WTC11 (cell line): ENCODE data around the gene NEMP1.

Experiments used
- AR ChIP-seq: fragments of 250-450 bp; sonication (Bioruptor Pico); IDR thresholded peaks from 2 replicates; pipeline ENCODE4 v1.9.0; 2021; ENCODE audit warnings: mild to moderate bottlenecking
- ATF2 ChIP-seq: sonication (generic); formaldehyde crosslinking; IDR thresholded peaks from 2 replicates; pipeline ENCODE4 v1.8.1; 2022; ENCODE audit warnings: low read depth, missing genetic modification reagents, borderline replicate concordance
- ATF3 ChIP-seq: sonication (generic); formaldehyde crosslinking; conservative IDR thresholded peaks from 2 replicates; pipeline ENCODE4 v1.8.1; 2022; ENCODE audit warnings: mild to moderate bottlenecking, missing genetic modification reagents
- CTCF ChIP-seq: fragments of 200-600 bp; IDR thresholded peaks from 2 replicates; pipeline ENCODE4 v1.8.0; 2022; ENCODE audit warnings: antibody characterized with exemption
- E2F1 ChIP-seq: sonication (generic); formaldehyde crosslinking; IDR thresholded peaks from 2 replicates; pipeline ENCODE4 v1.8.0; 2022; ENCODE audit warnings: mild to moderate bottlenecking, missing genetic modification reagents
- FOXJ3 ChIP-seq: sonication (generic); formaldehyde crosslinking; IDR thresholded peaks from 2 replicates; pipeline ENCODE4 v1.9.0; 2021; ENCODE audit warnings: missing genetic modification reagents, mild to moderate bottlenecking, borderline replicate concordance
- GABPB1 ChIP-seq: sonication (generic); formaldehyde crosslinking; IDR thresholded peaks from 2 replicates; pipeline ENCODE4 v1.8.1; 2023; ENCODE audit warnings: mild to moderate bottlenecking, missing genetic modification reagents
- GTF2I ChIP-seq: fragments of 250-450 bp; sonication (Bioruptor Pico); conservative IDR thresholded peaks from 2 replicates; pipeline ENCODE4 v1.4.0; 2021; ENCODE audit warnings: mild to moderate bottlenecking
- IRF2 ChIP-seq: sonication (generic); formaldehyde crosslinking; IDR thresholded peaks from 2 replicates; pipeline ENCODE4 v1.8.0; 2022; ENCODE audit warnings: low read depth, missing genetic modification reagents, borderline replicate concordance
- MAX ChIP-seq: sonication (generic); formaldehyde crosslinking; IDR thresholded peaks from 2 replicates; pipeline ENCODE4 v1.8.0; 2022; ENCODE audit warnings: mild to moderate bottlenecking, missing genetic modification reagents
- SMAD3 ChIP-seq: sonication (generic); formaldehyde crosslinking; IDR thresholded peaks from 2 replicates; pipeline ENCODE4 v1.8.0; 2022; ENCODE audit warnings: missing genetic modification reagents, mild to moderate bottlenecking, borderline replicate concordance
- TP53 ChIP-seq: sonication (generic); formaldehyde crosslinking; IDR thresholded peaks from 2 replicates; pipeline ENCODE4 v1.8.1; 2023; ENCODE audit warnings: mild to moderate bottlenecking, missing genetic modification reagents
- USF2 ChIP-seq: sonication (generic); formaldehyde crosslinking; IDR thresholded peaks from 2 replicates; pipeline ENCODE4 v1.8.1; 2023; ENCODE audit warnings: mild to moderate bottlenecking, missing genetic modification reagents, moderate library complexity
- ZNF416 ChIP-seq: fragments of 250-450 bp; sonication (Bioruptor Pico); IDR thresholded peaks from 2 replicates; pipeline ENCODE4 v1.9.0; 2021; ENCODE audit warnings: mild to moderate bottlenecking, inconsistent platforms

GRCh38 chr12:57116580-57117281 is 38.1 kb upstream of the NEMP1 start:
- TF ChIP-seq ATF2 (CRISPR knock-in tag) (no peak), GABPB1 (CRISPR knock-in tag) (no peak), CTCF (no peak), E2F1 (CRISPR knock-in tag) (no peak), USF2 (CRISPR knock-in tag) (no peak), MAX (CRISPR knock-in tag) (no peak), SMAD3 (CRISPR knock-in tag) (no peak), ATF3 (CRISPR knock-in tag) (no peak), IRF2 (CRISPR knock-in tag) (no peak), FOXJ3 (CRISPR knock-in tag) (no peak), AR (CRISPR knock-in tag) (no peak), TP53 (CRISPR knock-in tag) (no peak), ZNF416 (no peak), GTF2I (CRISPR knock-in tag) (no peak)
